IPS-11a (cell line): ENCODE data around the gene ISX.
"Not testable (repeated sequence)": the region's sequence is repeated elsewhere in the genome, so short reads cannot be mapped to it uniquely, and the experiment has no call there.

Experiments used
- H3K4me3 ChIP-seq: one replicate; pipeline ENCODE4 v1.5.1; 2013; ENCODE audit warnings: low read depth, low read length, control low read depth

The ISX gene

DNA sequence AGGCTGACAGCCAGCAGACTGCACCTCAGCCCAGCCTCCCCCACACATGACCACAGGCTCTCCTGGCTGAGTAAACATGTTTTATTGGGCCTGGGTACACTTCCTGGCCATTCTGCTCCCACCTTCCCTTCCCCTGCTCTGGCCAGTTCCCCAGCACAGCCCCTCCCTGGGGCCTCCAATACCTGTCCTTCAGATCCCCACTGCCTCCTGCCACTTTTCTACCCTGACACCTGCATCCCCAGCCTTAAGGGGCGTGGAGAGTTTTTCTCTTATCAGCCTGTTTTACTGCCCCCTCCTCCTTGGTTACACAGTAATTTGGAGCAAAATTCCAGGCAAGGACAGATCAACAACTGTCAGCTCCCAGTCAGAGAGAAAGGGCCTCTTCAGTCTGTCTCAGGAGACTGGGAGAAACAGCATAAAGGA is at the start of gene ISX:
Gene ISX (plus strand): TSS at position 363 of the 423 bp plus-strand sequence. CDS start 930 bp downstream, outside the sequence.
- no peak within 1 kb of the TSS for H3K4me3 ChIP-seq

DNA sequence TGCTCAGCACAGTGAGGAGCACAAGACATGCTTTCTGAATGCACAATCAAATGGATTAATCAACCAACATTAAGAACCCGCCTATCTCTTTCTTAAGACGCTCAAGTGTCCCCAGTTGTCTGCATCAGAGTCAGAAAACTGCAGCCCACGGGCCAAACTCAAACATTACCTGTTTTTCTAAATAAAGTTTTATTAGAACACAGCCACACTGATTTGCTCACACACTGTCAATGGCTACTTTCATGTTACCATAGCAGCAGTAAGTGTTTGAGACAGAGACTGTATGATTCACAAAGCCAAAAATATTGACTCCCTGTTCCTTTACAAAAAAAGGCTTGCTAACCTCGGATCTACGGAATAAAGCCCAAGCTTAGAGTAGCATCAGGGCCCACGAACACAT is 49.0 kb upstream of the ISX start:
- H3K4me3 ChIP-seq = no peak overlapping the region

DNA sequence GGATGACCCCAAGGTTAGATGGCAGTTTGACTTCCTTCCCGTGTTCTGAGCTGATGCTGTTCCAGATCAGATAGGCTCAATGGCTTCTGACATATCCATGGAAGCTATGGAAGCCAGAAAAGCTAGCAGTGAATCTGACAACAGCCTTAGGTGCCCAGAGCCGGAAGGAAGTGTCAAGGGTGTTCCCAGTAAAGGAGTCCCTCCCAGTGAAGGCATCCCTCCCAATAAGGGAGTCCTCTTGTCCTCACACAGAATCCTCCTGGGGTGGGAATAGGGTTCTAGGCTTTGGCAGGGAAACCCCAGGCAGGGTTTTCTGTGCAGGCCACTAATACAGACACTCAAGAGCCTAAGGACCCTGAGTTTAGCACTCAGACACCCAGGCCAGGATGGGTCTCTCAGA is 47.0 kb upstream of the ISX start:
- H3K4me3 ChIP-seq = no peak overlapping the region

DNA sequence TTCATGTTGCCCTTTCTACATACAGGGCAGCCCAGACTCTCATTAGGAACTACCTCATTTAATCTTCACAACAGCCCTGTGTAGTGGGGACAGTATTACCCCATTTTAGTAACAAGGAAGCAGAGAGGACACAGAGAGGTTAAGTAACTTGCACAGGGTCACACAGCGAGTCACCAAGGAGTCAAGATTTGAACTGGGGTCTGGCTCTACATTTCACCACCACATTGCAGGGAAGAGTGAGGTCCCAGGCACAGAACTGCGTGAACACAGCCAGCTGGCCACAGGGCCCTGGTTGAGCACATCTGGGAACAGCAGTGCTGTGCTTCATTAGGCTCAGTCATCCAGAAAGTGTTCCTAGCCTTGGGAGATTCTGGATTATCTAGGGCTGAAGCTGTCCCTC is 45.4 kb upstream of the ISX start:
- no peak overlapping the region for H3K4me3 ChIP-seq

DNA sequence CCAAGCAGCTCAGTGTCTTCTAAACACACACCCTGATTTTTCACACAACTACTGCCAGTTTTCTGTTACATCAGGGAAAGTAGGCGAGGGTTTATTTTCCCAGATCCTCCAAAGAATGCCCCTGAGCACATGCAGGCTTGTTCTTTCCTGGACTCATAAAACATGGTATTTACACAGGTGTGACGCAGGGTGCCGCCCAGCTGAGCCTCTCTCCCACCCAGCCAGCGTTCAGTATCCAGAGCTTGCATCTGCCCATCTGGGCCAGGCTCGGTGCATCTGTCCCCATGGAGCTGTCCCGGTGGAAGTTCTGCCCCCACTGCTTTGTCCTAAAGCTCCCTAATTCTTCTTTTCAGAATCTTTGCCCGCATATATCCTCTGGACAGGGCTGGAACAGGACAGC is 44.8 kb upstream of the ISX start:
- H3K4me3 ChIP-seq = no peak overlapping the region

DNA sequence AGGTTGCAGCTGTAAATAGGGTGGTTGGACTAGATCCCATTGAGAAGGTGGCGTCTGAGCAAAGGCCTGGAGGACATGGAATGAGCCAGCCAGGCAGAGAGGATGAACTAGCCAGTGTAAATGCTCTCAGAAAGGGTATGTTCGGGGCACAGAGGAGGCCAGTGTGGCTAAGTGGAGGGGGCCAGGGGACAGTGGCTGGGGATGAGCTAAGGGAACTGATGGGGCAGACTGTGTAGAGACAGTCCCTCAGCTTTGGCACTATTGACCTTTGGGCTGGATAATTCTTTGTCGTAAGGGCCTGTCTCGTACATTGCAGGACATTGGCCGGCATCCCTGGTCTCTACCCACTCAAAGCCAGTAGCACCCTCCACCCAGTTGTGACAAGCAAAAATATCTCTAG is 43.7 kb upstream of the ISX start:
- H3K4me3 ChIP-seq = no peak overlapping the region

DNA sequence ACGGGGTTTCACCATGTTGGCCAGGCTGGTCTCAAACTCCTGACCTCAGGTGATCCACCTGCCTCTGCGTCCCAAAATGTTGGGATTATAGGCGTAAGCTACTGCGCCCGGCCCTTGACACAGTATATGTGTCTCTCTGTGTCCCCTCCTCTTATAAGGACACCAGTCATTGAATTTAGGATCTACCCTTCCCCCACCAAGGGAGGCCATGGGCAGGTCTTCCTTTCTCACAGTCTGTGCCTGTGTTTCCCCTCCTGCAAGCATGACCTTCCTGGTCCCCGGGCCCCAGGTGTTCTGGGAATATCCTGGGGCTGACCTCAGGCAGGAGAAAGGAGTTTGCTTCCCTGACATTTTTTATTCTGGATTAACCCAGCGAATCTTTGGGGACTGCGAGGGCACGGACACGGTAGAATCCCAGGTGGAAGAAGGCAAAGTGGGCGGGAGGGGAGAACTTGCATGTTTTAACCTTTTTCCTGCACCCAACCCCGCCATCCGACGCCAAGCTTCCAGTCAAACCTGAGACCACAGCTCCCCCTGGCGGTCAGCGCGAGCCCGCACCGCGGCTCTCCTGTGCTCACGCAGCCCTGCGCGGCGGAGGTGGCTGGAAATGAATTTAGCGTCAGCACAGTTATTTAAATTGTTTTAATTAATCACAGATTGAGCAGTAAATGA is 42.1 kb upstream of the ISX start:
- H3K4me3 ChIP-seq = peak overlapping the region; percentile 4

DNA sequence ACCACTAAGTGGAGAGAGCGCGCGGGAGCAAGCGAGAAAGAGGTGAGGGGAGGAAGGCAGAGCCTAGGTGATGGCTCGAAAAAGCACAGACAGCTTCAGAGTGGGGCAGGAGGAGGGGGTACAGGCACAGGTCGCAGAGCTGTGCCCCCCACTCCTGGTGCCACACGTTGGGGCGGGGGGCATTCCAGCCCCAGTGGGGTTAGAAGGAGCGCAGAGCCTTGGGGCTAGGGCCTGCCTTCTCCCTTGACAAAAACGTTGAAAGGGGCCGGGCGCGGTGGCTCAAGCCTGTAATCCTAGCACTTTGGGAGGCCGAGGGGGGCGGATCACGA is 41.6 kb upstream of the ISX start:
- peak overlapping the region; percentile 4 for H3K4me3 ChIP-seq

DNA sequence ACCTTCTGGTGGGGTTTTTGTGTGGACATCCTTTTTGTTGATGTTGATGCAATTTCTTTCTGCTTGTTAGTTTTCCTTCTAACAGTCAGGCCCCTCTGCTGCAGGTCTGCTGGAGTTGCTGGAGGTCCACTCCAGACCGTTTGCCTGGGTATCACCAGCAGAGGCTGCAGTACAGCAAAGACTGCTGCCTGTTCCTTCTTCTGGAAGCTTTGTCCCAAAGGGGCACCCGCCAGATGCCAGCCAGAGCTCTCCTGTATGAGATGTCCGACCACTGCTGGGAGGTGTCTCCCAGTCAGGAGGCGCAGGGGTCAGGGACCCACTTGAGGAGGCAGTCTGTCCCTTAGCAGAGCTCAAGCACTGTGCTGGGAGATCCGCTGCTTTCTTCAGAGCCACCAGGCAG is 35.8 kb upstream of the ISX start:
- H3K4me3 ChIP-seq = not testable (repeated sequence)

DNA sequence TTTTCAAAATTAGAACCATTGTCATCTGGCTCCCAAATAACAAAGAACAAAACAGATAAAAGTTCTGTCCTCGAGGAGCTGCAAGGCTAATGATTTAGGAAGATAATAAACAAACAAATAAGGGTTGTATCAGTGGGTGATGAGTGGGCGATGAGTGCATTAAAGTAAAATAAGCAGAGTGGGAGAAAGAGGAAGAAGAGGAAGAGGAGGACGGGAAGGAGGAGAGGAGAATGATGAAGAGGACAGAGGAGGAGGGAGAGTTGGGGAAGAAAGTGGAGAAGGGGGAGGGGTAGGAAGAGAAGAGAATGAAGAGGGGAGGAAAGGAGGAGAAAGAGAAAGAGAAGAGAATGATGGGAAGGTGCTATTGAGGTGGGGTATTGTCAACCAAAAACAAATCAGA is 33.4 kb upstream of the ISX start:
- H3K4me3 ChIP-seq = no peak overlapping the region

DNA sequence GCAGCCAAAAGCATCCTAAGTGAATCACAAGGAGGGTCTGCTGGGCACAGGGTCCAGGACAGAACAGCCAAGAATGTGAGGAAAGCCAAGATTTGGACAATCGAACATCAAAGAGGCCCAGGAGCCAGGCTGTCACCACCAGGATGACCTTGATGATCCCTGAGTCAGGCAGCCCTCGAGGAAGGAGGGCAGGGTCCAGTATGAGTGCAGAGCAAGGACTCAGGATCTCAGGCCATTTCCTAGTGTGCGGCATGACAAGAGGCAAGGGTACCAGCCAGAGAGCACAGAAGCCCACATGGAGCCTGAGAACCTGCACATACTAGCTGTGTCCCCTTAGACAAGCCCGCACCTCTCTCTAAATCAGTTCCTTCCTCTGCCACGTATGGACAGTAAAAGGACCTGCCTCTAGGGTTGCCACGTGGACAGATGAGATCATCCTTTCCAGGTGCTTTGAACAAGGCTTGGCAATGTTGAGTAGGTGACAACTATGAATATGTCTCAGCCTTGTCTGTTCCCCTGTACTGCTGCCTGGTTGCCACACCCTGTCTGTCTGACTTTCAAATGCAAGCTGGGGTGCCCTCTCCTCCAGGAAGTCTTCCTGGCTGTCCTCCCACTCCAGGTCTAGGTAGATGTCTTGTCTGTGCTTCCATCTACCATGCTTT is 32.2 kb upstream of the ISX start:
- H3K4me3 ChIP-seq = no peak overlapping the region

DNA sequence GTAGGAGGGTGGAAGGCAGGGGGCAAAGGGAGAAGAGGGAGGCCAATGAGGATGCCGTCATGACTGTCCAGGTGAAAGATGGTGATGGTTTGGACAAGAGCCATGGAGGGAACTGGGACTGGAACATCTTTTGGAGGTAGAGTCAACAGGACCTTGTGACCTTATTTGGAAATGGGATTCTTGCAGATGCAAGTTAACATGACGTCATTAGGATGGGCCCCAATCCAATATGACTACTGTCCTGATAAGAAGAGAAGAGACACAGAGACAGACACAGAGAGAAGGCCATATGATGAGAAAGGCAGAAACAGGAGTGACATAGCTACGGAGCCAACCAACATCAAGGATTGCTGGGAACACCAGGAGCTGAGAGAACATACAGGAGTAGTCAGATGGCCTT is 31.0 kb upstream of the ISX start:
- no peak overlapping the region for H3K4me3 ChIP-seq

DNA sequence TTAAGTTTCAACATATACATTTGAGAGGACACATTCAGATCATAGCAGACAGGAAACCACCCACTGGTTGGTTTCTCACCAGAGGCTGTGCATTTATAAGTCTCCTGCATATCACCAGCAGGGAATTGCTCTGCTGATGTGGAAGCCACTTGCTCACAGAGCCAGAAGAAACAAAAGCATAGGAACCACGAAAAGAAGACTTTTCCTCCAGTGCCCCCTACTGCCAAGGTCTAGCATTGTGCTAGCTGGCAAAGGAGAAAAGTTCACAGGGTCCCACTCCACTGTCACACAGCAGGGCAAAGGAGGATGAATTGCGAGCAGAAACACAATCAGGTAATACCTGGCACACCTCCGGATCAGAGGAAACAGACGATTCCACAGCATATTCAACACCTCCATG is 28.9 kb upstream of the ISX start:
- H3K4me3 ChIP-seq = no peak overlapping the region

DNA sequence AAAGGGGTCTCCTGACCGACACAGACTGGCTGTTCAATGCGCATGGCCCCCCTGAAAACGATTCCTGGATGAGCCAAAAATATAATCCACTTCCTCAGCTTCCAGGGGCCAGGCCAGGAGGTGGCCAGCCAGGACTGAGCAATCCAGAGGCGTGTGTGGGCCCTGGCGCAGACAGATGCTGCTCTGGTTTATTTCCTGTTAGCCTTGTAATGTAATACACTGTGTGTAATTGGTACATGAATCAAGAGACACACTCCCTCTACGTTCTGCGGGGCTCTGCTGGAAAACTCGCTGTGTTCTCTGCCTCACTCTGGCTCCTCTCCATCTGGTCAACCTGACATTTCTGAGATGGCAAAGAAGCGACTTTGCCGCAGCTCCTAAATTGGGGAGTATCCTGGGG is 26.3 kb upstream of the ISX start:
- no peak overlapping the region for H3K4me3 ChIP-seq

DNA sequence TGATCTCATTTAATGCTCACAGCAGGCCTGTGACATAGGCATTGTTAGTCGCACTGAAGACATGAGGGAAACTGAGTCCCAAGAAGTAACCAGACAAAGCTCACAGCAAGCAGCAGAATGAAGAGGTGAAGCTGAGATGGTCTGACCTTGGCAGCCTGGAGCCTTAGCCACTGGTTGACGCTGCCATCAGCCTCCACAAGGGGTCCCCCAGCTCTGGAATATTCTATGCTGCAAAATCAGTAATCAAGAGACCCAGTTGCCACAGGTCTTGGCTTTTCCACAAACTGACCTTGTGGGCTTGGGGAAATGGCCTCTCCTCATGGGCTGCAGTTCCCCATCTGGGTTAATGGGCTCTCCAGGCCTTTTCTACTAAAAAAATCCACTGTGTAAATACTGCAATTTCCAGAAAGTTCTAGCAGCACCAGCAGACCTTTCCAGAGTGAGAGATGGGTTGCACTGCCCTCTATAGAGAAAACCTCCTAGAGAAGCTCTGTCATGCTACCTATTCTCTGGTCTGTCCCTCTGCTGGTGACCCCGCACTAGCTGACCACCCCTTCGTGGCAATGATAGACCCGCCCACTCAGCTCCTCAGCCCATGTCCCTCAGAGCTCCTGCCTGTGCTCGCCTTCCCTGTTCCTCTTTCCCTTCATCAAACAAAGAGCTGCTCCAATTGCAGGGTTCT is 22.6 kb upstream of the ISX start:
- no peak overlapping the region for H3K4me3 ChIP-seq

DNA sequence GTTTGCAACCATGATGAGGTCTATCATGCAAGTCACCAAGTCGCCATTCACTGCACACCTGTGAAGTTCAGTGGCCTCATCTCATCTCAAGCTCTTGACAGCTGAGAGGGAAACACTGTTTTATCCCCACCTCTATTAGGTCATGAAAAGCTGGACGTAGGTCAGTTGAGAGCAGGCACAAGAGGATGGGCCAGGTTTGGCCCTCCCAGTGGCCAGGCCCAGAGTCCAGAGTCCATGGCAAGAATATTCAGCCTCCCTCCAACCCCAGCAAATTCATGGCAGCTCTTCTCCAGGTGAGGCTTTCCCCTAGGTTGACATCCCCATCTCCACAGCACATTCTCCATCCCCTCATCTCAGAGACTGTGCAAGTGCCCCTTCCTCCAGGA is 22.0 kb upstream of the ISX start:
- H3K4me3 ChIP-seq = no peak overlapping the region

DNA sequence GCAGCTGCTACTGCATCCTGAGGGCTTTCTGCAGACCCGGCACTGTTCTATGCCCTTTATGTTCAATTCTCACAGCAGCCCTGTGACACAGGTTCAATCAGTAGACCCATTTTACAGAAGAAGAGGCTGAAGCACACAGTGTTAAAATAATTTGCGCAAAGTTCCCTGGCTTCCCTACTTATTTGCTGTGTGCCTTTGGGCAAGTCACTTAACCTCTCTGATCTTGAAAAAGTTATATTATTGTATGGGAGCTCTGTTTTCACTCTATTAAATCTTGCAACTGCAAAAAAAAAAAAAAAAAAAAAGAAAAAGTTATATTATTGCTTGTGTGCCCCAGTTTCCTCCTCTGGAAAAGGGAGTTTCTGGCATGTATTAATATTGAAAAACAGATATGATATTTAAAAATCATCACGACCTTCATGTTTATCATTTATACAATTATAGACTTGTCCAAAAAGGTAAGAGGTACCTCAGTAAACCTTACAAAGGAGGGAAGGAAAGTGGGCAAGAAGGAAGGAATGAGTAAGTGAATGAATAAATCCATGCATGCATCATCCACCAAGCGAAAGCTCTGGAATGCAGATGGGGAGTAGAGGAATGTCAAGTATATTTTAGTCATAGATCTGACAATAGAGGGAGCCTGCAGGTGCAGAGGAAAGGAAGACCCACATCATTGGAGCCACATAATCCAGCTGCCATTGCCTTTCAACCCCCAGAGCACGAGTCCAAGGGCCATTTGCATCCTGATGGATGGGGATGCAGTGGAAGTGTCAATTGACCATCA is 21.2 kb upstream of the ISX start:
- no peak overlapping the region for H3K4me3 ChIP-seq

DNA sequence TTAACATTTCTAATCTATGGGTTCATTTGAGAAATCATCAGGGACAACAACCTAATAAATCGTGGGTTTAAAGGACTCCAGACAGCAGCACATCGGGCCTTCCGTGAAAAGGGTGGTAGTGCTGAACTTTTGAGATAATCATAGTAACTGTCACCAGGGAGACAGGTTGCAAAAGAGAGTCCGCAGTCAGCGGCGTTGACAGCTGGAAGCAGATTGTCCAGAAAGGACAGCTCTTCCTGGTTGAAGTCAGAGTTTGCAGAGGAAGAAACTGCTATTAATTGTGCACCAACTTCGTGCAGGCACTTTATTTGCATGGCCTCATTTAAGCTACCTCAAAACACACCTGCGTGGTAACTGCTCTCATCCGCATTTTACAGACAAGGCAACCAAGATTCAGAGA is 20.5 kb upstream of the ISX start:
- H3K4me3 ChIP-seq = no peak overlapping the region

DNA sequence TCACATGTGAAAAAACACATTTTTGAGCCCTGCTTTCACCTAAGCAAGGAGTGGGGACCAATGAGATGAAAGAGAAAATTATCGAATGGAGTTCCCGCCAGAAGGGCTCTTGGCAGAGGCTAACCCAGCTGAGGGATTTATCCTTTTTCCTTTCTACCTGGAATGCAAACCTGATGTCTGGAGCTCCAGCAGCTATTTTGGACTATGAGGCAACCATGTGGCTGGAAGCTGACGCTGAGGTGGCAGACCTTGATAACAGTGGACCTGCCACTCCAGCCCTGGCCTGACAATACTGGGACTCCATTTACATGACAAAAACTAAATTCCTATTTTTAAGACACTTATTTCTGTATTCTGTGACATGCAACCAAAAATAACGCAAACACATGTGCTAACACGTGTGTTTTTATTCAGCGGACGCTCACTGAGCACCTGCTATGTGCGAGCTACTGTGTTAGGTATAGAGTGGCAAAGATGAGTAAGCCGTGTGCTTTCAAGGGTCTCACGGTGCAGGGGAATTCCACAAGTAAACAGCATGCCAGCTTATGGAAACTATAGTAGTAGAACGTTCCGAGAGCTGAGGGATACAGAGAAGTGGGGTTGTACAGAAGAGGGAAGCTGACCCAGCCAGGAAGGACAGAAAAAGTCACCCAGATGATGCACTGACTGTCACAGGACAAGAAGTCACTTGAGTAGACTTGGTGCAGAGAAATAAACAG is 19.1 kb upstream of the ISX start:
- H3K4me3 ChIP-seq = no peak overlapping the region

DNA sequence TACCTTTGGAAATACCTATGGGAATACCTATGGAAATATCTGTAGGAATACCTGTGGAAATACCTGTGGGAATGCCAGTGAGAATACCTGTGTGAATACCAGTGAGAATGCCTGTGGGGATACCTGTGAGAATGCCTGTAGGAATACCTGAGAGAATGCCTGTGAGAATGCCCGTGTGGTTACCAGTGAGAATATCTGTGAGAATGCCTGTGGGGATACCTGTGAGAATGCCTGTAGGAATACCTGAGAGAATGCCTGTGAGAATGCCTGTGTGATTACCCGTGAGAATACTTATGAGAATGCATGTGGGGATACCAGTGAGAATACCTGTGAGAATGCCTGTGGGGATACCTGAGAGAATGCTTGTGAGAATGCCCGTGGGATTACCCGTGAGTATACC is 15.9 kb upstream of the ISX start:
- H3K4me3 ChIP-seq = not testable (repeated sequence)

DNA sequence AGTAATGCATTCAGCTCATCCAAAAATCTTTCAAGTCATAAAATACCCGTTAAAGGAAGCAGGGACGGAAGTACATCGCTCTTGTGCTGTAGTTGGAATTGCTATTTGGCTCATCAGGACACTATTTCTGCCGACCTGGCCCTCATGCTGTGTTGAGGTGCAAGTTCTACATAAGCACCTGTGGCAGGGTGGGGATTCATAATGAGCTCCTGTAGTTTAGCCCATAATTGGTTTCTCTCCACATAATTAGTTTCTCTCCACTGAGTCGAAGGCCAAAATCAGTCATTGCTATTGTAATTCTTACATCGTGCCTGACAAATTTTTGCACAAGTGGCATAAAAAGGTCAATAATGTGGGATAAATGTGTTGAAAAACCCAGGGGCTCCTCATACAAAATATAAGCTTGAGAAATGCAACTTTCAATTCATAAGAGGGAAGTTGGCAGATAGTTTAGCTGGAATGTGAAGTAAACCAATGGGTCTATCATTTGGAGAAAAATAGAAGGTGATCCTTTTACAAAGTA is 14.9 kb upstream of the ISX start:
- H3K4me3 ChIP-seq = no peak overlapping the region
